Retinal pigment epithelial cell (primary cell): ENCODE measurements around the gene KLK1.

Experiments used
- DNase-seq: peaks from one replicate; pipeline ENCODE4 v3.0.0-alpha.2; 2010; ENCODE audit warnings: low read depth
- H3K4me3 ChIP-seq: 2 replicates; pipeline ENCODE4 v1.5.1; 2011; ENCODE audit warnings: mild to moderate bottlenecking, low read length, control low read depth, moderate library complexity
- CTCF ChIP-seq: conservative IDR thresholded peaks from 2 replicates; pipeline ENCODE4 v1.5.1; 2011; ENCODE audit warnings: low read depth, low read length, control low read depth, inconsistent platforms

KLK1 gene

GRCh38 chr19:50837300-50837699, 13.7 kb upstream of the KLK1 start:
- no peak overlapping the region for H3K4me3 ChIP-seq
- TF ChIP-seq CTCF: no peak
- no peak for DNase-seq

- no peak for TF ChIP-seq CTCF
- DNase-seq: no peak
- no peak overlapping the region for H3K4me3 ChIP-seq
Observed at GRCh38 chr19:50836543-50837195, 13.1 kb upstream of the KLK1 start.

GRCh38 chr19:50835785-50836542, 12.4 kb upstream of the KLK1 start:
- no peak for DNase-seq
- TF ChIP-seq CTCF: peak; percentile 16
- H3K4me3 ChIP-seq: peak overlapping the region; percentile 64

DNA sequence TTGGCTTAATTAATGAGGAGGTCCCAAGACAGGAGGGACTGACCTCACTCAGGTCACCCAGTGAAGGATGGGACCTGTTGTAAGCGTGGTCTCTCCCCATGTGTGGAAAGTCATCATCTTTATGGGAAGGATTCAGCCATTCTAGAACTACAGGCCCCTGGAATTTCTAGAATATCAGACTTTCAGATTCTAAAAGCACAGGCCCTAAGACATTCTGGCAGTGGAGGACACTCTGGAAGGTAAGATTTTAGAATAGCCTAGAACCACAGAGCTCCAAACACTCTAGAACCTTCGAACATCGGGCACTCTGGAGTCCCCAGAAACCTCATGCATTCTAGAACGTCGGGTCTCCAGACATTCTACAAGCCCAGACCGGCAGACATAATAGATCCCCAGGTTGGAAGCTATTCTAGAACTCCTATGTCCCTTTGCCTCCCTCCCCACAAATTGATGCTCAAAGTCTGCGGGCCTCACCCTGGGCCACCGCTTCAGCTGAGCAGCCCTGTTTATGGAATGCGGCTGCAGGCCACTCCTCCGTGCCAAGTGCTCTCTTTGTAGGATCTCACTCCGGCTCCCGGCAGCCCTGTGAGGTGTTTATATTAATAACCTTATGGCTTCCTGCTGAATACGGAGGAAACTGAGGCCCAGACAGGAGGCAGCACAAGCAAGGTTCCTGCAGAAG, 11.7 kb upstream of the KLK1 start:
- peak overlapping the region; percentile 64 for H3K4me3 ChIP-seq
- no peak for DNase-seq
- no peak for TF ChIP-seq CTCF

DNA sequence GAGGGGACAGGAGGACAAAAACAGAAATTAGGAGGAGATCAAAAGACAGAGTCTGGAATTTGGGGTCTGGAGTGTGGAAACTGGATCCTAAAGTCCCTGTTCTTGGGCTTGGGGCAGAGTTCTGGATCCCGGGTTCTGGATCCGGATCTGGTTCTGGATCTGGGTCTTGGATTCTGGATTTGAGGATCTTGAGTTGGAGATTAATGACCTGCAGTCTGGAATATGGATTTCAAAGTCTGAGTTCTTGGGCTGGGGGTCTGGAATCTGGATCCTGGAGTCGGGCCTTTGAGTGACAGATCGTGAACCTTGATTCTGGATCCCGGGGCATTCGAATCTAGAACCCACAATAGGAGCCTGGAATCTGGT, 10.2 kb upstream of the KLK1 start:
- no peak overlapping the region for H3K4me3 ChIP-seq
- DNase-seq: no peak

DNA sequence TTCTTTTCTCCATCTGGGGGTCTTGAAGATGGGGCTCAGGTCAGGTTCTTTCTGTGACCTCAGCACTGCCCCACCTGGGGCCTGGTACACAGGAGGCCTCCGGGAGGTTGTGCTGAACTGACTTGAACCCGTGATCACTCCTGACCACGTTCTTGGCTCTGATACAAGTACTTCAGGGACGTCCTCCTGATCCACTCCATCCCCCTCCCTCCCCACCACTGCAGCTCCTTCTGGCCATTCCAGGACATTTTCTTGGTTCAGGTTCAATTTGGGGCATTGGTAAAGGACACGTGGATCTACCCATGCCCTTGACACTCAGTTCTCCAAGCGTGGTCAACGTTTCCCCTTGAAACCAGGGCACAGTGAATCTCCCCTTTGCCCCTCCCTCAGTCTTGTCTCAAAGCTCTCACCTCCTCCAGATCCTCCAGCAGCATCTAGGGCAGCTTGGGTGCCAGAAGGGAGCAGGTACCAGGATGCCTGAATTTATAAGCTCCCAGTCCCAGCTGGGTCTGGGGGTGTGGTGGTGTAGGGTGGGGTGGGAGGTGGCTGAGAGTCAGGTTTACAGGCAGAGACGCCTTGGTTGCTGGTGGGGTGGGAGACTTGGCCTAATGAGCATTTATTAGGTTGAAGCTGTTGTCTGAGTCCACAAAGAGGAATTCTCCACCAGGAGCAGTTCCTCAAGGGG, 9.7 kb upstream of the KLK1 start, which contains the start of gene KLK15:
KLK15 (minus strand) TSS at position 458 of the 685 bp plus-strand sequence. CDS start 2,082 bp downstream, outside the sequence.
- no peak within 1 kb of the TSS for H3K4me3 ChIP-seq
- no peak for TF ChIP-seq CTCF
- DNase-seq: no peak

More for the DNA sequence above, 10.2 kb upstream of the KLK1 start:
- TF ChIP-seq CTCF: no peak
